K562 (cell line): ENCODE data around the gene SSH3. TPM values are rescaled to one million over a fixed set of nuclear protein-coding genes. Genes with fewer than 3 reads are reported as not detected.

Experiments used
- ATAC-seq: fragments of 200-7000 bp; cut with Tn5 transposase; 3 replicates; pipeline ENCODE4 v1.9.1; 2020; ENCODE audit warnings: moderate library complexity
- BruUV-seq: library from RNA; stranded (reverse); fragments of 400-500 nt; replicated peaks from 2 replicates; lab custom pipeline; 2021; lab: Mats Ljungman, UMichigan
- CTCF ChIA-PET: fragments of 300-600 bp; formaldehyde crosslinking; extraction: SDS; loops from one replicate; lab custom pipeline; 2021; ENCODE audit warnings: low intra/inter-chr PET ratio; lab: Yijun Ruan, JAX
- POLR2A ChIA-PET: fragments of 300-600, 350-650 bp; sonication (Branson Sonifier 250); formaldehyde crosslinking; extraction: SDS; loops from one replicate; lab custom pipeline; 2021; ENCODE audit warnings: antibody characterized with exemption, inconsistent platforms; lab: Yijun Ruan, JAX
- DNase-seq, 4 experiments: peaks; one replicate each; pipeline versions ENCODE4 v3.0.0 to v3.0.0-alpha.2; 2011 to 2018; ENCODE audit warnings: low spot score in 3 of 4, mixed read lengths in 3 of 4; ENCODE audit errors: extremely low read depth in 1 of 4
- FAIRE-seq: peaks from 2 replicates; lab custom pipeline; 2011; peaks lifted over from hg19 to GRCh38; lab: Jason Lieb, UNC
- H2AFZ ChIP-seq: 2 replicates; pipeline ENCODE4 v1.6.0; 2011; ENCODE audit warnings: low read depth, low read length, control low read depth, inconsistent platforms
- H3K27ac ChIP-seq: fragments of 200-600 bp; 3 replicates; pipeline ENCODE4 v1.8.0; 2011; ENCODE audit warnings: low read depth, mild to moderate bottlenecking, control low read depth, inconsistent platforms, low read length, moderate library complexity, mixed read lengths; ENCODE audit errors: extremely low read depth
- H3K27me3 ChIP-seq, 2 experiments: fragments of 300-600 bp in 1 of 2; 2 replicates in 1 of 2; 3 replicates in 1 of 2; pipeline versions ENCODE4 v1.6.0 to v1.8.0; 2011; ENCODE audit warnings: inconsistent platforms in 2 of 2, low read length in 2 of 2, mild to moderate bottlenecking in 1 of 2, mixed read lengths in 1 of 2, moderate library complexity in 1 of 2; ENCODE audit not compliant: control insufficient read depth in 2 of 2, insufficient read depth in 2 of 2
- H3K36me3 ChIP-seq: fragments of 300-600 bp; 3 replicates; pipeline ENCODE4 v1.8.0; 2011; ENCODE audit warnings: mild to moderate bottlenecking, low read length, inconsistent platforms; ENCODE audit not compliant: control insufficient read depth, insufficient read depth
- H3K4me1 ChIP-seq, 2 experiments: fragments of 200-600 bp in 1 of 2; replicated peaks in 1 of 2; 2 replicates in 1 of 2; 3 replicates in 1 of 2; pipeline versions ENCODE4 v1.5.1 to v1.8.0; 2011; ENCODE audit warnings: inconsistent platforms in 2 of 2, low read length in 2 of 2, mild to moderate bottlenecking in 1 of 2, mixed read lengths in 1 of 2, moderate library complexity in 1 of 2; ENCODE audit not compliant: control insufficient read depth in 2 of 2, insufficient read depth in 2 of 2
- H3K4me2 ChIP-seq: 2 replicates; pipeline ENCODE4 v1.6.1; 2011; ENCODE audit warnings: low read length, control low read depth, inconsistent platforms, mixed read lengths; ENCODE audit not compliant: insufficient read depth
- H3K4me3 ChIP-seq: fragments of 200-600 bp; sonication (generic), shearing (Covaris generic); 2 replicates; pipeline ENCODE4 v1.5.1; 2016; ENCODE audit warnings: control low read depth, inconsistent platforms
- H3K79me2 ChIP-seq: fragments of 200-600 bp; 3 replicates; pipeline ENCODE4 v1.8.0; 2011; ENCODE audit warnings: low read length, inconsistent platforms; ENCODE audit not compliant: control insufficient read depth, insufficient read depth
- H3K9ac ChIP-seq, 2 experiments: 2 replicates each; pipeline versions ENCODE4 v1.6.0 to v1.6.1; 2011; ENCODE audit warnings: low read depth in 2 of 2, low read length in 2 of 2, control low read depth in 1 of 2, inconsistent platforms in 1 of 2, mild to moderate bottlenecking in 1 of 2, mixed read lengths in 1 of 2; ENCODE audit not compliant: insufficient read depth in 1 of 2
- H3K9me1 ChIP-seq: one replicate; pipeline ENCODE4 v1.6.0; 2011; ENCODE audit warnings: inconsistent platforms, mild to moderate bottlenecking, low read length, moderate library complexity; ENCODE audit not compliant: control insufficient read depth, insufficient read depth
- H3K9me3 ChIP-seq: replicated peaks from 2 replicates; pipeline ENCODE4 v1.5.1; 2011; ENCODE audit warnings: low read depth, low read length, inconsistent platforms; ENCODE audit not compliant: control insufficient read depth, insufficient read depth
- H4K20me1 ChIP-seq: replicated peaks from 2 replicates; pipeline ENCODE4 v1.6.1; 2011; ENCODE audit warnings: low read length, inconsistent platforms, mixed read lengths; ENCODE audit not compliant: control insufficient read depth, insufficient read depth
- GATAD2A ChIP-seq: fragments of 450-650 bp; IDR thresholded peaks from 2 replicates; pipeline ENCODE4 v1.6.1; 2017
- KDM1A ChIP-seq, 2 experiments: fragments of 450-650 bp; IDR thresholded peaks; 2 replicates each; pipeline ENCODE4 v1.6.1; 2016; ENCODE audit warnings: mild to moderate bottlenecking in 2 of 2
- NR4A1 ChIP-seq, 2 experiments: fragments of 250-450 bp in 1 of 2; fragments of 450-650 bp in 1 of 2; sonication (Bioruptor Pico) in 1 of 2; IDR thresholded peaks; 2 replicates each; pipeline versions ENCODE4 v1.4.0 to v1.6.1; 2016 to 2020; ENCODE audit warnings: mild to moderate bottlenecking in 2 of 2, missing compliant biosample characterization in 1 of 2, missing genetic modification characterization in 1 of 2, moderate library complexity in 1 of 2
- POLR2G ChIP-seq: fragments of 200-400 bp; formaldehyde crosslinking; IDR thresholded peaks from 2 replicates; pipeline ENCODE4 v1.6.1; 2017; ENCODE audit warnings: low read depth, mild to moderate bottlenecking, antibody characterized with exemption, low read length, moderate library complexity
- TARDBP ChIP-seq: fragments of 450-650 bp; IDR thresholded peaks from 2 replicates; pipeline ENCODE4 v1.6.1; 2016
- ZBTB1 ChIP-seq: sonication (generic); formaldehyde crosslinking; IDR thresholded peaks from 2 replicates; pipeline ENCODE4 v1.8.1; 2023; ENCODE audit warnings: missing genetic modification reagents, low read depth, mild to moderate bottlenecking, borderline replicate concordance
- ZBTB9 ChIP-seq: fragments of 450-650 bp; formaldehyde crosslinking; IDR thresholded peaks from 2 replicates; pipeline ENCODE4 v1.4.0; 2020; ENCODE audit warnings: mild to moderate bottlenecking, moderate library complexity
- ZFX ChIP-seq: sonication (generic); formaldehyde crosslinking; IDR thresholded peaks from 2 replicates; pipeline ENCODE4 v1.8.0; 2022; ENCODE audit warnings: mild to moderate bottlenecking, missing genetic modification reagents, moderate library complexity
- WGBS: fragments of 100-300 bp; shearing (Covaris generic); methylation state at CpG from one replicate; pipeline ENCODE4 v1.1.6; 2016; ENCODE audit warnings: low coverage, mixed read lengths; ENCODE audit not compliant: insufficient coverage; ENCODE audit errors: missing lambda C conversion rate; 5-methylcytosine and 5-hydroxymethylcytosine counted together
- in situ Hi-C: fragments of 300-500 bp; cut with MboI; formaldehyde crosslinking; loops from 4 replicates; pipeline ENCODE4 v1.15.0; 2018; ENCODE audit warnings: inconsistent platforms, mixed read lengths
- intact Hi-C: fragments of 100-400 bp; cut with micrococcal nuclease; formaldehyde crosslinking; loops from 2 replicates; pipeline ENCODE4 v1.14.2; 2022
- polyA plus RNA-seq, 8 experiments: library from polyadenylated mRNA; depleted of rRNA in 4 of 8; stranded (reverse) in 5 of 8; unstranded in 3 of 8; fragments of >200 nt; fragmentation: Nextera tagmentation in 2 of 8; fragmentation: Illumina TruSeq in 1 of 8; extraction: Ambion mirVana in 2 of 8; extraction: Trizol in 1 of 8; gene quantifications; 2 replicates each; pipeline versions ENCODE4 v1.2.1 to v1.2.3, GENCODE V29; 2011 to 2014; ENCODE audit warnings: inconsistent platforms in 1 of 8, missing spikeins in 1 of 8
- total RNA-seq, 7 experiments: library from RNA; depleted of rRNA in 6 of 7; stranded (reverse); fragments of >200 nt in 6 of 7; fragmentation: Illumina TruSeq in 2 of 7; extraction: Trizol in 2 of 7; gene quantifications; 2 replicates each; pipeline versions ENCODE4 v1.2.1 to v1.2.3, GENCODE V29; 2011 to 2021; ENCODE audit warnings: low replicate concordance in 1 of 7
- TF ChIP-seq, protein P1 (sequence below), 2 experiments: fragments of 450-650 bp in 1 of 2; sonication (generic) in 1 of 2; formaldehyde crosslinking in 1 of 2; IDR thresholded peaks; 2 replicates each; pipeline versions ENCODE4 v1.7.1 to v1.9.0; 2016 to 2022; ENCODE audit warnings: inconsistent platforms in 1 of 2, mild to moderate bottlenecking in 1 of 2, missing genetic modification reagents in 1 of 2

Gene SSH3
- total and polyA plus RNA-seq, 9 of the 15 experiments (the other 6 are each of a cell fraction or from before 2014, with no cell fraction given): 0.07 to 1.0 (median 0.24) TPM; not detected in 3

DNA sequence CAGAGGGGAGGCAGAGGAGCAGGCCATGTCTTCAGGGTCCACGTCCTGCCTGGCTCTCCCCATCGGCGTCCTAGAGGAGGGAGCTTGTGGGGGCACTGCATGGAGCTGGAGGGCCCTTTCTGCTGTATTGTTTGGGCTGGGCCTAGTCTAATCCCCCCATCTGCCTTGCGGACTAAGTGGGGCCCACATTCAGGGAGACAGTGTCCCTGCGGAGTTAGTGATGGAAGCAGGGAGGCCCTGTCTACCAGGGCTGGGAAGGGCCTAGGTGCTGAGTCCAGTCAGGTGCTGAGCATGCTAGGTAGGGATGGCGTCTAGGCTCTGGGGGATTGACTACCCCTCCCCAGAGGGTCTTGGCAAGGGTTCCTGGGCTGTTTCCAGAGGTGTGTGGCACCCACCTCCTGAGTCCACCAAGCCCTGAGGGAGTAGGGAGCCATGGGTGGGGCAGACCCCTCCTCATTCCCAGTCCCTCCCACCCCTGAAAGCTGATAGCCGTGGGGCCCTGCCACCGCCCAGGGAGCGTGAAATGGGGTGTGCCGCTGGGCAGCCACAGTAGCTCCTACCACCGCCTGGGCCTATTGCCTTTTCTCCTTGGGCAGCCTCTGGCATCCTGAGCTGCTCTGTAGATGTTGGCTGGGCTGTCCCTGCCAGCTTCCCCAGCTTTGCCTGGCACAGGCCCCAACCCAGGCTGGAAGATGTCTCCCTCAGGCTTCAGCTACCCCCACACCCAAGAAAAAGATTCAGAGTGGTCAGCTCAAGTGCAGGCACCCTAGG lies 51.9 kb downstream of the SSH3 start:
- Histone ChIP-seq H4K20me1 (no peaks in the 10 kb centered on the region), H3K9me1 (no peaks in the 10 kb centered on the region), H3K4me3 (no peak overlapping the region; the same call in 1 of the 2 replicates), H3K9ac (peak overlapping the region; percentile 80 to 87), H3K36me3 (peaks cover 4% of the 10 kb centered on the region; the same call in 1 of the 3 replicates), H3K4me2 (peak overlapping the region; percentile 94), H3K27ac (peak overlapping the region; percentile 92), H3K79me2 (peaks cover 8% of the 10 kb centered on the region), H3K4me1 (peaks cover 51 to 64% of the 10 kb centered on the region in 2 experiments), H3K9me3 (no peaks in the 10 kb centered on the region), H2AFZ (peak overlapping the region; percentile 21; the same call in 1 of the 2 replicates), H3K27me3 (no peaks in the 10 kb centered on the region)
- WGBS: 49% methylated on average over 8 of the region's 11 CpGs
- intact Hi-C loops: loop anchor here (5.0 kb wide), 1 partner anchor 152 kb away; the partner anchor contains the start of genes CDK2AP2 and PITPNM1
- ATAC-seq: no peak
- peak in 1 of 4 experiments; percentile 6 for DNase-seq
- CTCF ChIA-PET: interaction anchor here (1.6 to 4.5 kb wide), 3 partner anchors 25 to 27 kb away, joined by 6 to 41 read pairs (median 25); no protein-coding TSS in a partner anchor
- POLR2A ChIA-PET: interaction anchor here (0.6 to 0.8 kb wide), 3 partner anchors 8 to 43 kb away, joined by 3 read pairs; no protein-coding TSS in a partner anchor
- FAIRE-seq: no peak
- BruUV-seq: no TSS peak
- in situ Hi-C loops: no loop called here
- TF ChIP-seq, protein P1, sequence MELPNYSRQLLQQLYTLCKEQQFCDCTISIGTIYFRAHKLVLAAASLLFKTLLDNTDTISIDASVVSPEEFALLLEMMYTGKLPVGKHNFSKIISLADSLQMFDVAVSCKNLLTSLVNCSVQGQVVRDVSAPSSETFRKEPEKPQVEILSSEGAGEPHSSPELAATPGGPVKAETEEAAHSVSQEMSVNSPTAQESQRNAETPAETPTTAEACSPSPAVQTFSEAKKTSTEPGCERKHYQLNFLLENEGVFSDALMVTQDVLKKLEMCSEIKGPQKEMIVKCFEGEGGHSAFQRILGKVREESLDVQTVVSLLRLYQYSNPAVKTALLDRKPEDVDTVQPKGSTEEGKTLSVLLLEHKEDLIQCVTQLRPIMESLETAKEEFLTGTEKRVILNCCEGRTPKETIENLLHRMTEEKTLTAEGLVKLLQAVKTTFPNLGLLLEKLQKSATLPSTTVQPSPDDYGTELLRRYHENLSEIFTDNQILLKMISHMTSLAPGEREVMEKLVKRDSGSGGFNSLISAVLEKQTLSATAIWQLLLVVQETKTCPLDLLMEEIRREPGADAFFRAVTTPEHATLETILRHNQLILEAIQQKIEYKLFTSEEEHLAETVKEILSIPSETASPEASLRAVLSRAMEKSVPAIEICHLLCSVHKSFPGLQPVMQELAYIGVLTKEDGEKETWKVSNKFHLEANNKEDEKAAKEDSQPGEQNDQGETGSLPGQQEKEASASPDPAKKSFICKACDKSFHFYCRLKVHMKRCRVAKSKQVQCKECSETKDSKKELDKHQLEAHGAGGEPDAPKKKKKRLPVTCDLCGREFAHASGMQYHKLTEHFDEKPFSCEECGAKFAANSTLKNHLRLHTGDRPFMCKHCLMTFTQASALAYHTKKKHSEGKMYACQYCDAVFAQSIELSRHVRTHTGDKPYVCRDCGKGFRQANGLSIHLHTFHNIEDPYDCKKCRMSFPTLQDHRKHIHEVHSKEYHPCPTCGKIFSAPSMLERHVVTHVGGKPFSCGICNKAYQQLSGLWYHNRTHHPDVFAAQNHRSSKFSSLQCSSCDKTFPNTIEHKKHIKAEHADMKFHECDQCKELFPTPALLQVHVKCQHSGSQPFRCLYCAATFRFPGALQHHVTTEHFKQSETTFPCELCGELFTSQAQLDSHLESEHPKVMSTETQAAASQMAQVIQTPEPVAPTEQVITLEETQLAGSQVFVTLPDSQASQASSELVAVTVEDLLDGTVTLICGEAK (IDR thresholded peaks at IDR 0.05): no peak
- TF ChIP-seq, protein P1 (CRISPR knock-in tag; IDR thresholded peaks at IDR 0.05): no peak
- TF ChIP-seq TARDBP (no peak), KDM1A (IDR thresholded peaks at IDR 0.05) (no peak), ZFX (CRISPR knock-in tag) (peak; percentile 24; the same call in 1 of the 2 replicates), ZBTB1 (0 out of 2 replicates have a peak, but pooled peaks have one; percentile 28), NR4A1 (CRISPR knock-in tag; IDR thresholded peaks at IDR 0.05) (peak; percentile 30; the same call in 1 of the 2 replicates), NR4A1 (tag; IDR thresholded peaks at IDR 0.05) (no peak), ZBTB9 (0 out of 2 replicates have a peak, but pooled peaks have one; percentile 21), GATAD2A (no peak), POLR2G (0 out of 2 replicates have a peak, but pooled peaks have one; percentile 27)
